ENCODE data around the gene GRK5. TPM values are rescaled to one million over a fixed set of nuclear protein-coding genes. Genes with fewer than 3 reads are reported as not detected.

Gene GRK5
- polyA plus RNA-seq, 3 donors = 17.1 to 18.6 (median 17.7) TPM

DNA sequence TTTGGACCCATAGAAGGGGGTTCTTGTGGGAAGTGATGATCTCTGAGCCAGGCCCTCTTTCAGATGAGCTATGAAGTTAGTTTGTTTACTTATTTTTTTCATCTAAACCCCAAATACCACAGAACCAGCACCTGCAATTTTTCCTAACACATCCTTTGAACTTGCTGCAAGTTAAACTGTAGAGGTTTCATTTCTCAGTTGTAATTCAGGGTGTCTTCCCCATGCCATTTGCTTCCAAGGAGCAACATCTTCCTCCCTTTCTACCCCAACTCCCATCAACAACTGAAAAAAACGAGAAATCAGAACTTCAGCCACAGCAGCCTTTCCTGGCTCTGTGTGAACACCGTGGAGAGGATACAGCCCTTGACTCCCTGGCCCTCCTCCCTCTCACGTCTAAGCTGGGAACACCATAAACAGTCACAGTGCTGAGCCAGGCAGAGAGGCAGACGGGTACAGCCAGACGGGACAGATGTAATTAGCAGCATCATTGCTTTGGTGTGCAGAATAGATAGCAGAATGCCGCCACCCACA lies 271.5 kb downstream of the GRK5 start:
- no peak for DNase-seq

DNA sequence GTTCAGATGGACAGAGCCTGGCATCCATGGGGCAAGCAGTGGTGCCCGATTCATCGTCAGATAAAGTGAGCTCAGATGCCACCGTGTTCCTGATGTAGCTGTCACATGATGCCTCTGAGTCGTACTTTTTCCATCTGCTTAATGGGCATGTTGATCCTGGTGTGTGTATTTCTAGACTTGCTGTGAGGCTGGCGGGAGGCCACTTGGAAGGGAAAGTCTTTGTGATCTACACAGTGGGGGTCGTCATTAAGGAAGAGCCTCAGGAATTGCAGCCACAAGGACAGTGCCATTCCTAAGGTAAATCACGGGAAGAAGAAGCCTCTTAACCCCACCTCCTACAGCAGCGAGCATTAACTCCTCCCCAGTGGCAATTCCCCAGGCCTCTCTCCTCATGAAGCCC lies 272.2 kb downstream of the GRK5 start:
- DNase-seq = no peak

GRCh38 chr10:119480667-119481066 lies 273.3 kb downstream of the GRK5 start:
- DNase-seq = no peak

DNA sequence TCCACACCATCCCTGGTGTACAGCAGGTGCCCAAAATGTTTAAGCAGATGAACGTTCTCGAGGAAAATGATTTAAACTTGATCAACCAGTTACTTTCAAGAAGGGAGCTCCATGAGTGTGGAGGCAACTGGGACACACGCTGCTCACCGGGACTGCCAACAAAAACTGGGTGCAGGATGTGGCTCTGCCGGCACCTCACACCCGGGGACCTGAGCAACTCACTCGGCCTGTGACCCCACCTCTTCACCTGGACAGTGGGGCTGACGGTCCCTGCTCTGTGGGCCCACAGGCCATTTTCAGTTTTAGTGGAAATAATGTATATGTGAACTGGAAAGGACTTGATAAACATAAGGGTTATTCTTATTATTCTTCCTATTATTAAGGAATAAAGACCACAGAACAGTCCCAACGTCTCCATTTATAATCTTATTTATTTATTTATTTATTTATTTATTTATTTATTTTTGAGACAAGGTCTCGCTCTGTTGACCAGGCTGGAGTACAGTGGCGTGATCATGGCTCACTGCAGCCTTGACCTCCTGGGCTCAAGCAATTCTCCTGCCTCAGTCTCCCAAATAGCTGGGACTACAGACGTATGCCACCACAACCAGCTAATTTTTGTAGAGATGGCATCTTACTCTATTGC lies 274.5 kb downstream of the GRK5 start:
- no peak for DNase-seq

DNA sequence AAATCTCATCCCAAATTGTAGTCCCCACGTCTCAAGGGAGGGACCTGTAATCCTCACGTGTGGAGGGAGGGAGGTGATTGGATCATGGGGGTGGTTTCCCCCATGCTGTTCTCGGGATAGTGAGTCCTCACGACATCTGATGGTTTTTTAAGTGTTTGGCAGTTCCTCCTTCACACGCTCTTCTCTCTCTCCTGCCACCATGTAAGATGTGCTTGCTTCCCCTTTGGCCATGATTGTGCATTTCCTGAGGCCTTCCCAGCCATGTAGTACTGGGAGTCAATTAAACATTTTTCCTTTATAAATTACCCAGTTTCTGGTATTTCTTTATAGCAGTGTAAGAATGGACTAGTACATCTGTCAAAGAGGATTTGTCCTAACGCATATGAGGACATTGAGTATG lies 275.6 kb downstream of the GRK5 start:
- no peak for DNase-seq

GRCh38 chr10:119483839-119484238 lies 276.5 kb downstream of the GRK5 start:
- no peak for DNase-seq

DNA sequence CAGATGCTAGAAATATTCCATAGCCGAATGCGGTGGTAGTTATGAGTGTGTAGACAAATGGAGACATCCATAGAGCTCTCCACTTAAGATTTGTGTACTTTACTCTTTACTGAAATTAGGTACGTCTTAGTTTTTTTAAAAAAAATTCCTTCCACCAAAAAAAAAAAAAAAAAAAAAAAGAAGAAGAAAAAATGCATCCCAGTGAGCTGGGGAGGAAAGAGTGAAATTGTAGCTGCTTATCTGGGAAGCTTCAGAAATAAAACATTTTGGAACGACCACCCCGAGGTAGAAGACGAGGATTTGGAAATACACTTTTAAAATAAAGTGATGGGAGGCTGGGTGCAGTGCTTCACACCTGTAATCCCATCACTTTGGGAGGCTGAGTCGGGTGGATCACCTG lies 281.3 kb downstream of the GRK5 start:
- DNase-seq = no peak

DNA sequence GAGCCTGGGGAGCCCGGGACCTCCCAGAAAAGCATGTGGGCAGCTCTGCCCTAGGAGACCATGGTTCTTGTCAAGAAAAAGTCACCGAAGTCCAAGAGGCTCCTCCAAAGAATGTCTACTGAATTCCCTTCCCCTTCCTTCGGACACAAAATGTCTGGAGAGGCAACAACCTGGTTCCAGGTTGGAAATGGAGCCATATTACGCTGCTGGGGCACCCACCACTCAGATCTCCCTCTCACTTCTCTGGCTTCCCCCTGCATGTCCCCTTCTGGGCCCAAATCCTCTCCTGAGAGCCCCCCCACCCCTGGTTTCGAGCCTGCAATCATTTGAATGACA lies 282.6 kb downstream of the GRK5 start:
- no peak for DNase-seq

GRCh38 chr10:119491966-119492757 lies 284.8 kb downstream of the GRK5 start:
- DNase-seq = no peak

DNA sequence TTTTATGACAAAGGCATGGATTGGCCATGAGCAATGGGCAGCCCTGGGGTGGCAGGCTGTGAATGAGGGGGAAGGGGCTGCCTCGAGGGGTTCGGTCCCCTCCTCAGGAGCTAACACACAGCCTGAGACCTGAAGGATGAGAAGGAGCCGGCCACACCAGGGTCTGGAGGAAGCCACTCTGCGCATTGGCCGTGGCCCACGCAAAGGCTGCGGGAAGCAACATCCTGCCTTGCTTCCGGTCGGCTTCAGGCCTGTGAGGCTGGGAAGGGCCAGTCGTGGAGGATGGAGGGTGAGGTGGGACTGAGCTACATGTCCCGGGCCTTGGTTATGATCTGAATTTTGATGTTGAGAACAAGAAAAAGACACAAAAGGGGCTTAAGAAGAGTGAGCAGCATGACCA lies 285.8 kb downstream of the GRK5 start:
- no peak for DNase-seq

GRCh38 chr10:119494236-119495020 lies 287.1 kb downstream of the GRK5 start:
- peak; percentile 49 for DNase-seq

GRCh38 chr10:119495021-119495505 lies 287.7 kb downstream of the GRK5 start:
- DNase-seq = no peak

GRCh38 chr10:119495545-119495944 lies 288.2 kb downstream of the GRK5 start:
- no peak for DNase-seq

DNA sequence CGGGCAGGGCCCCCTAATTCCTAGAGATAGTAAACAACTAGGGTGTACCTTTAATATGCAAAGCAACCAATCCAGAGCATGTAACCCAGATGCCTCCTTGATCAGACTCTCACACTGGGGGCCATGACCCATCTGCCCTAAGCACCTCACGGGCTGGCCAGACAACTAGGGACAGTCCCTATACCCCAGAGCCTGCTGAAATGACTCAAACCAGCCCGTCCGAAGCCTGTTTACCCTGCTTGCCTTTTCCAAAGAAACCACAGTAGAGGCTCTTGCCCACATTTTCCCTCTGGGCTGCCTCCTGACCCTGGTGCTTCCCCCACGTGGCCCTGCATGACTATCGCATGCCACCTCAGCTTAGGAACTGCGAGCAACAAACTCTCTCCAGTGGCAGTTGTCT lies 288.9 kb downstream of the GRK5 start:
- DNase-seq = no peak

DNA sequence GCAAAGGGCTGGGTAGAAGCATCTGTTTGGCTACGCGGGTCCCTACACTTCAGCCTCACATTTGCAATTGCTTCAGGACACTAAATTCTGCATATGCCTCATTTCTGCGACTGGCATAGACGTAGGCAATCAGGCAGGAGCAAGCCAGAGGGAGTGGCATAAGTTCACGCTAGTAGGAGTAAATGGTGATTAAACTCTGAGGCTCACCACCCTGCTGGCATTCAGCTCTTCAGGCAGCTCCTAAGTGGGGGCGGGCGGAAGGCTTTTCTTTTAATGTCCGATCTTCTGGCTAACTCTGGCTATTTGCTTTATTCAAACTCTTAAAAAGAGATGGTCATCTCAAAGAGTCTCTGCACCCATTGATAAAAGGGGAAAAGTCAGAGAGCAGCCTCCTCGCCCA lies 289.9 kb downstream of the GRK5 start:
- DNase-seq = no peak

- DNase-seq = no peak
Measured at GRCh38 chr10:119498889-119499676, 291.7 kb downstream of the GRK5 start.

DNA sequence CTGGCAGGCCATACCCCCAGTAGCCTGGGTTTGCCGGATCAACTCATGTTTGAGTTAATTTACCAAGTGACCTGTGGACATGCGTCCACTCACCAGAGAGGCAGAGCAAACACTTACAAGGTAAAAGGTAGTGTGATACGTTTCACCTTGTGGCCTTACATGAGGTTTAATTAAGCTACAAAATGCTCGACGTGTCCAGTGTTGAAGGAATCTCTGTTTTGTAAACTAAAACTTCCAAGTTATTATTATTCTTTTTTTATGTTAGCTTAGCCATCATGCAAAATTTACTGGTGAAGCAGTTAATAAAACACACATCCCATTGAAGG lies 292.3 kb downstream of the GRK5 start:
- DNase-seq = no peak

GRCh38 chr10:119500123-119500795 lies 292.9 kb downstream of the GRK5 start:
- no peak for DNase-seq

GRCh38 chr10:119500821-119501220 lies 293.4 kb downstream of the GRK5 start:
- DNase-seq = no peak

DNA sequence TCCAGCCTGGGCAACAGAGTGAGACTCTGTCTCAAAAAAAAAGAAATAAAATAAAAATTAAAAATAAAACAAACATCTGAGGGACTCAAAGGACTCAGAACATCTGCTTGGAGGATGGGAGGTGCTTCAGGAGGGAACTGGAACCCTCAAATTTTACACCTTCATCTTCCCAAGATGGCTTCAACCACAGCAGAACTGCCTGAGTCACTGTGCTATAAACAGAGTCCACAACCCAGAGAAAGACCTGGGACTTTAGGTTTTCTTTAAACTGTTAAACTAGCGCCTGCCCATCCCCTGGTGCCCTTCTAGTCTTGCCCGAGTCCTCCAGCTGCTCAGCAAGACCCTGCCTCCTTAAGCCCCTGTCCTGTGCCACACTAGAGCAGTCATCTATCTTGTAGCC lies 294.3 kb downstream of the GRK5 start:
- no peak for DNase-seq

DNA sequence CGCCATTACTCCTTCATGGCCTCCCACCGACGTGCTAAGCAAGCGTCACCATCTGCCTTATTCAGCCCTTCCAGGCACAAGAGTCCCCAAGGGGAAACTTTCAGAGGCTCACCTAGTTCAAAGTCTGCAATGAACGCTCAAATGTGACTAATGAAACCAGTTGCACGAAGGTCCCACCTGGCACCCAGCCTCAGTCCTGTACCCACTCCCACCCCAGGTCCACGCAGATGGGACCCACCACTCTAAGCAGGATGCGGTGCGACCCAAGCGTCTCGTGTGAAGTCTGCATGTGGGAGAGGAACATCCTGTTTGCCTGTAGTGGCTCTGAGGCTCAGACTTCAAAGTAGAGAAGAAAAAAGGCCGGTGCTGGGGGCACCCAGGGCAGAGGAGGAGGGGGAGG lies 294.8 kb downstream of the GRK5 start:
- DNase-seq = no peak

Measured in renal pelvis (tissue), 4 donors.